WTC11 (cell line): ENCODE data around the gene PPP3CA. TPM values are rescaled to one million over a fixed set of nuclear protein-coding genes. Genes with fewer than 3 reads are reported as not detected.

Source experiments
- ATAC-seq: fragments of 200-7000 bp; cut with Tn5 transposase; 2 replicates; pipeline ENCODE4 v1.10.0; 2021; ENCODE audit warnings: mild to moderate bottlenecking, moderate library complexity
- CTCF ChIA-PET: fragments of 300-600 bp; sonication (Branson Sonifier 250); formaldehyde crosslinking; loops from one replicate; lab custom pipeline; 2021; ENCODE audit warnings: antibody characterized with exemption; lab: Charles Lee
- POLR2A ChIA-PET: fragments of 350-600 bp; sonication (Branson Sonifier 250); formaldehyde crosslinking; loops from one replicate; lab custom pipeline; 2021; ENCODE audit warnings: antibody characterized with exemption; lab: Charles Lee
- DNase-seq: peaks from one replicate; pipeline ENCODE4 v3.0.0; 2021; ENCODE audit warnings: low spot score
- H3K27ac Mint-ChIP-seq: 2 replicates; pipeline ENCODE4 v1.8.0; 2021; ENCODE audit warnings: mixed read lengths
- H3K27me3 Mint-ChIP-seq: 2 replicates; pipeline ENCODE4 v1.8.0; 2021; ENCODE audit warnings: low read depth, mild to moderate bottlenecking, moderate library complexity, mixed read lengths
- H3K36me3 Mint-ChIP-seq: 2 replicates; pipeline ENCODE4 v1.8.0; 2021; ENCODE audit warnings: mixed read lengths
- H3K4me1 Mint-ChIP-seq: 2 replicates; pipeline ENCODE4 v1.8.0; 2022; ENCODE audit warnings: mixed read lengths
- H3K4me3 Mint-ChIP-seq: 2 replicates; pipeline ENCODE4 v1.8.0; 2021; ENCODE audit warnings: mild to moderate bottlenecking, moderate library complexity, mixed read lengths
- H3K9me3 Mint-ChIP-seq: 2 replicates; pipeline ENCODE4 v1.8.0; 2021; ENCODE audit warnings: mixed read lengths
- ATF3 ChIP-seq: sonication (generic); formaldehyde crosslinking; conservative IDR thresholded peaks from 2 replicates; pipeline ENCODE4 v1.8.1; 2022; ENCODE audit warnings: mild to moderate bottlenecking, missing genetic modification reagents
- ELF4 ChIP-seq: sonication (generic); formaldehyde crosslinking; IDR thresholded peaks from 2 replicates; pipeline ENCODE4 v1.8.1; 2022; ENCODE audit warnings: low read depth, mild to moderate bottlenecking, moderate library complexity, missing genetic modification reagents
- JUN ChIP-seq: sonication (generic); formaldehyde crosslinking; IDR thresholded peaks from 2 replicates; pipeline ENCODE4 v1.8.0; 2023; ENCODE audit warnings: mild to moderate bottlenecking, missing genetic modification reagents
- NFYB ChIP-seq: sonication (generic); formaldehyde crosslinking; conservative IDR thresholded peaks from 2 replicates; pipeline ENCODE4 v1.8.0; 2022; ENCODE audit warnings: low read depth, missing genetic modification reagents
- PREB ChIP-seq: sonication (generic); formaldehyde crosslinking; IDR thresholded peaks from 2 replicates; pipeline ENCODE4 v1.8.1; 2022; ENCODE audit warnings: mild to moderate bottlenecking, missing genetic modification reagents, moderate library complexity, borderline replicate concordance
- RELA ChIP-seq: sonication (generic); formaldehyde crosslinking; IDR thresholded peaks from 2 replicates; pipeline ENCODE4 v1.8.1; 2022; ENCODE audit warnings: missing genetic modification reagents, mild to moderate bottlenecking, borderline replicate concordance
- SOX15 ChIP-seq: fragments of 250-450 bp; sonication (Bioruptor Pico); IDR thresholded peaks from 2 replicates; pipeline ENCODE4 v1.9.0; 2021; ENCODE audit warnings: mild to moderate bottlenecking
- SP1 ChIP-seq: sonication (generic); formaldehyde crosslinking; conservative IDR thresholded peaks from 2 replicates; pipeline ENCODE4 v1.8.1; 2022; ENCODE audit warnings: missing genetic modification reagents
- TCF7 ChIP-seq: sonication (generic); formaldehyde crosslinking; IDR thresholded peaks from 2 replicates; pipeline ENCODE4 v1.8.0; 2022; ENCODE audit warnings: mild to moderate bottlenecking, low read depth, missing genetic modification reagents, moderate library complexity
- TEAD1 ChIP-seq: sonication (generic); formaldehyde crosslinking; IDR thresholded peaks from 2 replicates; pipeline ENCODE4 v1.8.0; 2022; ENCODE audit warnings: mild to moderate bottlenecking, missing genetic modification reagents
- TEAD4 ChIP-seq: sonication (generic); formaldehyde crosslinking; IDR thresholded peaks from 2 replicates; pipeline ENCODE4 v1.8.0; 2022; ENCODE audit warnings: mild to moderate bottlenecking, missing genetic modification reagents
- TP53 ChIP-seq: sonication (generic); formaldehyde crosslinking; IDR thresholded peaks from 2 replicates; pipeline ENCODE4 v1.8.1; 2023; ENCODE audit warnings: mild to moderate bottlenecking, missing genetic modification reagents
- ZBTB21 ChIP-seq: sonication (generic); formaldehyde crosslinking; IDR thresholded peaks from 2 replicates; pipeline ENCODE4 v1.8.1; 2023; ENCODE audit warnings: mild to moderate bottlenecking, missing genetic modification reagents, borderline replicate concordance
- ZMAT4 ChIP-seq: fragments of 250-450 bp; sonication (Bioruptor Pico); IDR thresholded peaks from 2 replicates; pipeline ENCODE4 v1.9.0; 2021; ENCODE audit warnings: mild to moderate bottlenecking
- ZNF416 ChIP-seq: fragments of 250-450 bp; sonication (Bioruptor Pico); IDR thresholded peaks from 2 replicates; pipeline ENCODE4 v1.9.0; 2021; ENCODE audit warnings: mild to moderate bottlenecking, inconsistent platforms
- ZNF671 ChIP-seq: fragments of 250-450 bp; sonication (Bioruptor Pico); IDR thresholded peaks from 2 replicates; pipeline ENCODE4 v1.8.0; 2021; ENCODE audit warnings: mild to moderate bottlenecking
- total RNA-seq: library from RNA; stranded (reverse); gene quantifications from 3 replicates; pipeline ENCODE4 v1.2.3, GENCODE V29; 2021
- TF ChIP-seq, protein P1 (sequence below): sonication (generic); formaldehyde crosslinking; IDR thresholded peaks from 2 replicates; pipeline ENCODE4 v1.8.0; 2023; ENCODE audit warnings: missing genetic modification reagents
- TF ChIP-seq, protein P2 (sequence below): sonication (generic); formaldehyde crosslinking; IDR thresholded peaks from 2 replicates; pipeline ENCODE4 v1.8.0; 2022; ENCODE audit warnings: mild to moderate bottlenecking, missing genetic modification reagents
- TF ChIP-seq, protein P3 (sequence below): sonication (generic); formaldehyde crosslinking; conservative IDR thresholded peaks from 2 replicates; pipeline ENCODE4 v1.8.1; 2023; ENCODE audit warnings: mild to moderate bottlenecking, low read depth, missing genetic modification reagents, moderate library complexity
- TF ChIP-seq, protein P4 (sequence below): sonication (generic); formaldehyde crosslinking; IDR thresholded peaks from 2 replicates; pipeline ENCODE4 v1.8.0; 2023; ENCODE audit warnings: missing genetic modification reagents, mild to moderate bottlenecking, borderline replicate concordance
- TF ChIP-seq, protein P5 (sequence below): fragments of 250-450 bp; sonication (Bioruptor Pico); IDR thresholded peaks from 2 replicates; pipeline ENCODE4 v1.9.0; 2021; ENCODE audit warnings: moderate library complexity, mild to moderate bottlenecking, inconsistent platforms, borderline replicate concordance

PPP3CA gene
- total RNA-seq, 1 experiment from 2014 or later = 41.6 TPM

DNA sequence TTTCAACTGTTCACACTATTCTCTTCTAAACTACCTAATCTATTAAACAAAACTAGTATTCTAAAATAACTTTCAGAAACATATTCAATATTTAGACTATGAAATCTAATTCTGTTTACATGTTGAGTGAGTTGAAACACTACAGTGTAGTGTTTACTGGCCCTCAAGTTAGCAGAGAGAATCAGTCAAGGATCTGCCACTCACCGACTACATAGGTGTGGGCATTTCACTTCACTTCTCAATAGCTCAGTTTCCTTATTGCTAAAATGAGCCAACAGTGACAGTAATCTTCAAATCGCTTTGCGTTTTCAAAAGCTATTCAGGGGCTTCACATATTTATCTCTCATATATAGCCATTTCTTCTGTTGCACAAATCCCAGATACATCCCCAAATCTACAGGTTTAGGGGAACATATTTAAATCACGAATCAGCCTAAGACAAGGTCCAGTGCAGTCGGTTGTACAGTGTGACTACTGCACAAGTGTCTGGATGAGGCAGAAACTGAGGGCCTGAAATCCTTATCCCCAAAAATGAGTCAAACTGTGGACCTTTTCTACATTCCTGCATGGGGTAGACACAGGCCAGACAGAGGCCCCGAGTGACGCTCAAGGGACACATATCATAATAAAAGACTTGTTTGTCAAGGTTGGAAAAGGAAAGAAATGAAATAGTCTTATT is 129.8 kb downstream of the PPP3CA start:
- ChIA-PET POLR2A (no interaction called here), CTCF (no interaction called here)
- H3K4me3 Mint-ChIP-seq = no peak overlapping the region
- no peaks in the 10 kb centered on the region for H3K9me3 Mint-ChIP-seq
- ATAC-seq = no peak
- no peak for TF ChIP-seq TEAD1 (CRISPR knock-in tag)
- no peak for TF ChIP-seq PREB
- TF ChIP-seq NFYB (CRISPR knock-in tag) = no peak
- TF ChIP-seq, protein P1, sequence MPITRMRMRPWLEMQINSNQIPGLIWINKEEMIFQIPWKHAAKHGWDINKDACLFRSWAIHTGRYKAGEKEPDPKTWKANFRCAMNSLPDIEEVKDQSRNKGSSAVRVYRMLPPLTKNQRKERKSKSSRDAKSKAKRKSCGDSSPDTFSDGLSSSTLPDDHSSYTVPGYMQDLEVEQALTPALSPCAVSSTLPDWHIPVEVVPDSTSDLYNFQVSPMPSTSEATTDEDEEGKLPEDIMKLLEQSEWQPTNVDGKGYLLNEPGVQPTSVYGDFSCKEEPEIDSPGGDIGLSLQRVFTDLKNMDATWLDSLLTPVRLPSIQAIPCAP (CRISPR knock-in tag) = no peak
- H3K27ac Mint-ChIP-seq = peak overlapping the region; percentile 63
- H3K27me3 Mint-ChIP-seq = no peaks in the 10 kb centered on the region
- H3K36me3 Mint-ChIP-seq = no peaks in the 10 kb centered on the region
- peaks cover 28% of the 10 kb centered on the region for H3K4me1 Mint-ChIP-seq
- DNase-seq = no peak

DNA sequence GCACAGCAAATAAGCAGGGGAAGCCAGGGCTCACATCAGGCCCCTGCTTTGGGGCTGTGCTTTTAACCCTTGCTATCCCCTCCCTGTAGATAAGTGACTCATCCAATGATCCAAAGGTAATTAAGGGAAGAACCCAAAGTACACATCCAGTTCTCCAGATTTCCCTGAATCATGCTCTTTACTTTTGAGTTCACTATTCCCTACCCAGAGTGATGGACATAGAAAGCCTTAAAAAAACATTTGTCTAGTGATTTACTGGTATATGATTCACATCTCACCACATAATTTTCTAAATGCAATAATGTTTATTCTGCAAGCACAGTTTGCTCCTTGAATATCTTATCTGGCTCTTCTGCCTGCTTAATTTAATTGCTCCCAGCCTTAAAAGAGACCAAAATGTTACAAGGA is 136.2 kb downstream of the PPP3CA start:
- peaks cover 47% of the 10 kb centered on the region for H3K4me1 Mint-ChIP-seq
- DNase-seq (no peak), ATAC-seq (peak; percentile 73)
- H3K27ac Mint-ChIP-seq = no peak overlapping the region
- TF ChIP-seq ELF4 (CRISPR knock-in tag) (no peak), SP1 (CRISPR knock-in tag) (no peak), ZNF671 (CRISPR knock-in tag) (no peak), TCF7 (no peak), JUN (CRISPR knock-in tag) (no peak), RELA (CRISPR knock-in tag) (no peak), ATF3 (no peak), ZNF416 (no peak), ZMAT4 (CRISPR knock-in tag) (no peak), ZBTB21 (no peak), TEAD4 (CRISPR knock-in tag) (no peak), TP53 (no peak), SOX15 (CRISPR knock-in tag) (no peak)
- TF ChIP-seq, protein P2, sequence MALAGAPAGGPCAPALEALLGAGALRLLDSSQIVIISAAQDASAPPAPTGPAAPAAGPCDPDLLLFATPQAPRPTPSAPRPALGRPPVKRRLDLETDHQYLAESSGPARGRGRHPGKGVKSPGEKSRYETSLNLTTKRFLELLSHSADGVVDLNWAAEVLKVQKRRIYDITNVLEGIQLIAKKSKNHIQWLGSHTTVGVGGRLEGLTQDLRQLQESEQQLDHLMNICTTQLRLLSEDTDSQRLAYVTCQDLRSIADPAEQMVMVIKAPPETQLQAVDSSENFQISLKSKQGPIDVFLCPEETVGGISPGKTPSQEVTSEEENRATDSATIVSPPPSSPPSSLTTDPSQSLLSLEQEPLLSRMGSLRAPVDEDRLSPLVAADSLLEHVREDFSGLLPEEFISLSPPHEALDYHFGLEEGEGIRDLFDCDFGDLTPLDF (CRISPR knock-in tag) = no peak
- TF ChIP-seq, protein P3, sequence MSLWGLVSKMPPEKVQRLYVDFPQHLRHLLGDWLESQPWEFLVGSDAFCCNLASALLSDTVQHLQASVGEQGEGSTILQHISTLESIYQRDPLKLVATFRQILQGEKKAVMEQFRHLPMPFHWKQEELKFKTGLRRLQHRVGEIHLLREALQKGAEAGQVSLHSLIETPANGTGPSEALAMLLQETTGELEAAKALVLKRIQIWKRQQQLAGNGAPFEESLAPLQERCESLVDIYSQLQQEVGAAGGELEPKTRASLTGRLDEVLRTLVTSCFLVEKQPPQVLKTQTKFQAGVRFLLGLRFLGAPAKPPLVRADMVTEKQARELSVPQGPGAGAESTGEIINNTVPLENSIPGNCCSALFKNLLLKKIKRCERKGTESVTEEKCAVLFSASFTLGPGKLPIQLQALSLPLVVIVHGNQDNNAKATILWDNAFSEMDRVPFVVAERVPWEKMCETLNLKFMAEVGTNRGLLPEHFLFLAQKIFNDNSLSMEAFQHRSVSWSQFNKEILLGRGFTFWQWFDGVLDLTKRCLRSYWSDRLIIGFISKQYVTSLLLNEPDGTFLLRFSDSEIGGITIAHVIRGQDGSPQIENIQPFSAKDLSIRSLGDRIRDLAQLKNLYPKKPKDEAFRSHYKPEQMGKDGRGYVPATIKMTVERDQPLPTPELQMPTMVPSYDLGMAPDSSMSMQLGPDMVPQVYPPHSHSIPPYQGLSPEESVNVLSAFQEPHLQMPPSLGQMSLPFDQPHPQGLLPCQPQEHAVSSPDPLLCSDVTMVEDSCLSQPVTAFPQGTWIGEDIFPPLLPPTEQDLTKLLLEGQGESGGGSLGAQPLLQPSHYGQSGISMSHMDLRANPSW = no peak
- TF ChIP-seq, protein P4, sequence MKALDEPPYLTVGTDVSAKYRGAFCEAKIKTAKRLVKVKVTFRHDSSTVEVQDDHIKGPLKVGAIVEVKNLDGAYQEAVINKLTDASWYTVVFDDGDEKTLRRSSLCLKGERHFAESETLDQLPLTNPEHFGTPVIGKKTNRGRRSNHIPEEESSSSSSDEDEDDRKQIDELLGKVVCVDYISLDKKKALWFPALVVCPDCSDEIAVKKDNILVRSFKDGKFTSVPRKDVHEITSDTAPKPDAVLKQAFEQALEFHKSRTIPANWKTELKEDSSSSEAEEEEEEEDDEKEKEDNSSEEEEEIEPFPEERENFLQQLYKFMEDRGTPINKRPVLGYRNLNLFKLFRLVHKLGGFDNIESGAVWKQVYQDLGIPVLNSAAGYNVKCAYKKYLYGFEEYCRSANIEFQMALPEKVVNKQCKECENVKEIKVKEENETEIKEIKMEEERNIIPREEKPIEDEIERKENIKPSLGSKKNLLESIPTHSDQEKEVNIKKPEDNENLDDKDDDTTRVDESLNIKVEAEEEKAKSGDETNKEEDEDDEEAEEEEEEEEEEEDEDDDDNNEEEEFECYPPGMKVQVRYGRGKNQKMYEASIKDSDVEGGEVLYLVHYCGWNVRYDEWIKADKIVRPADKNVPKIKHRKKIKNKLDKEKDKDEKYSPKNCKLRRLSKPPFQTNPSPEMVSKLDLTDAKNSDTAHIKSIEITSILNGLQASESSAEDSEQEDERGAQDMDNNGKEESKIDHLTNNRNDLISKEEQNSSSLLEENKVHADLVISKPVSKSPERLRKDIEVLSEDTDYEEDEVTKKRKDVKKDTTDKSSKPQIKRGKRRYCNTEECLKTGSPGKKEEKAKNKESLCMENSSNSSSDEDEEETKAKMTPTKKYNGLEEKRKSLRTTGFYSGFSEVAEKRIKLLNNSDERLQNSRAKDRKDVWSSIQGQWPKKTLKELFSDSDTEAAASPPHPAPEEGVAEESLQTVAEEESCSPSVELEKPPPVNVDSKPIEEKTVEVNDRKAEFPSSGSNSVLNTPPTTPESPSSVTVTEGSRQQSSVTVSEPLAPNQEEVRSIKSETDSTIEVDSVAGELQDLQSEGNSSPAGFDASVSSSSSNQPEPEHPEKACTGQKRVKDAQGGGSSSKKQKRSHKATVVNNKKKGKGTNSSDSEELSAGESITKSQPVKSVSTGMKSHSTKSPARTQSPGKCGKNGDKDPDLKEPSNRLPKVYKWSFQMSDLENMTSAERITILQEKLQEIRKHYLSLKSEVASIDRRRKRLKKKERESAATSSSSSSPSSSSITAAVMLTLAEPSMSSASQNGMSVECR = no peak
- TF ChIP-seq, protein P5, sequence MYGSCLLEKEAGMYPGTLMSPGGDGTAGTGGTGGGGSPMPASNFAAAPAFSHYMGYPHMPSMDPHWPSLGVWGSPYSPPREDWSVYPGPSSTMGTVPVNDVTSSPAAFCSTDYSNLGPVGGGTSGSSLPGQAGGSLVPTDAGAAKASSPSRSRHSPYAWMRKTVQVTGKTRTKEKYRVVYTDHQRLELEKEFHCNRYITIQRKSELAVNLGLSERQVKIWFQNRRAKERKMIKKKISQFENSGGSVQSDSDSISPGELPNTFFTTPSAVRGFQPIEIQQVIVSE = no peak
- TF ChIP-seq, all 79 proteins: peak for 0
- Mint-ChIP-seq H3K36me3 (no peaks in the 10 kb centered on the region), H3K4me3 (no peak overlapping the region), H3K27me3 (no peaks in the 10 kb centered on the region), H3K9me3 (no peaks in the 10 kb centered on the region)
- POLR2A ChIA-PET = no interaction called here
- CTCF ChIA-PET = no interaction called here
